Loucy (cell line): ENCODE data around the gene HCAR3.

Experiments used
- H2AFZ ChIP-seq: fragments of 200-600 bp; sonication (generic); 2 replicates; pipeline ENCODE4 v1.6.0; 2016; ENCODE audit warnings: antibody characterized with exemption, mild to moderate bottlenecking, low read length, moderate library complexity
- H3F3A ChIP-seq: fragments of 200-600 bp; 2 replicates; pipeline ENCODE4 v1.6.0; 2016; ENCODE audit warnings: antibody characterized with exemption, low read depth, mild to moderate bottlenecking
- H3K27me3 ChIP-seq: fragments of 200-600 bp; sonication (generic); 2 replicates; pipeline ENCODE4 v1.6.1; 2014; ENCODE audit warnings: low read length, mild to moderate bottlenecking; ENCODE audit not compliant: insufficient read depth, poor library complexity, severe bottlenecking
- H3K36me3 ChIP-seq: fragments of 200-600 bp; sonication (generic); 2 replicates; pipeline ENCODE4 v1.6.1; 2016; ENCODE audit warnings: low read length; ENCODE audit not compliant: insufficient read depth
- H3K4me1 ChIP-seq: fragments of 200-600 bp; sonication (generic); 2 replicates; pipeline ENCODE4 v1.5.1; 2014; ENCODE audit warnings: low read length, mild to moderate bottlenecking; ENCODE audit not compliant: insufficient read depth, poor library complexity, severe bottlenecking
- H3K4me2 ChIP-seq: fragments of 200-600 bp; sonication (generic); 2 replicates; pipeline ENCODE4 v1.6.0; 2014; ENCODE audit warnings: antibody characterized with exemption, low read length, low read depth, mild to moderate bottlenecking; ENCODE audit not compliant: poor library complexity, severe bottlenecking
- H3K4me3 ChIP-seq: fragments of 200-600 bp; sonication (generic); 2 replicates; pipeline ENCODE4 v1.5.1; 2014; ENCODE audit warnings: low read length, mild to moderate bottlenecking, mixed read lengths; ENCODE audit not compliant: poor library complexity, severe bottlenecking
- H3K79me2 ChIP-seq: fragments of 200-600 bp; sonication (generic); 2 replicates; pipeline ENCODE4 v1.6.1; 2014; ENCODE audit warnings: low read length; ENCODE audit not compliant: insufficient read depth
- H3K9ac ChIP-seq: fragments of 200-600 bp; sonication (generic); 2 replicates; pipeline ENCODE4 v1.6.0; 2014; ENCODE audit warnings: mild to moderate bottlenecking, low read depth, low read length, moderate library complexity; ENCODE audit not compliant: poor library complexity, severe bottlenecking
- H3K9me2 ChIP-seq: fragments of 200-600 bp; sonication (generic); replicated peaks from 2 replicates; pipeline ENCODE4 v1.6.1; 2016; ENCODE audit warnings: low read depth, low read length, mixed read lengths
- H3K9me3 ChIP-seq: fragments of 200-600 bp; sonication (generic); 2 replicates; pipeline ENCODE4 v1.6.1; 2014; ENCODE audit warnings: mild to moderate bottlenecking, antibody characterized with exemption, low read length, low read depth; ENCODE audit not compliant: insufficient read depth
- H4K20me1 ChIP-seq: fragments of 200-600 bp; sonication (generic); 2 replicates; pipeline ENCODE4 v1.6.0; 2014; ENCODE audit warnings: antibody characterized with exemption, low read length, mild to moderate bottlenecking; ENCODE audit not compliant: insufficient read depth, poor library complexity, severe bottlenecking
- EZH2phosphoT487 ChIP-seq: fragments of 200-600 bp; IDR thresholded peaks from 2 replicates; pipeline ENCODE4 v1.6.1; 2018; ENCODE audit warnings: antibody characterized with exemption, mild to moderate bottlenecking, moderate library complexity, borderline replicate concordance
- TF ChIP-seq, protein P1 (sequence below): fragments of 200-600 bp; sonication (generic); conservative IDR thresholded peaks from 2 replicates; pipeline ENCODE4 v1.5.1; 2014; ENCODE audit warnings: mild to moderate bottlenecking, antibody characterized with exemption, low read length

Gene HCAR3

GRCh38 chr12:122672515-122672914, 44.1 kb downstream of the HCAR3 start:
- no peaks in the 10 kb centered on the region for H3F3A ChIP-seq
- no peaks in the 10 kb centered on the region for H3K27me3 ChIP-seq
- H3K9me3 ChIP-seq: no peaks in the 10 kb centered on the region
- H3K4me1 ChIP-seq: no peaks in the 10 kb centered on the region
- no peaks in the 10 kb centered on the region for H4K20me1 ChIP-seq
- H2AFZ ChIP-seq: no peak overlapping the region
- no peaks in the 10 kb centered on the region for H3K79me2 ChIP-seq
- TF ChIP-seq, protein P1, sequence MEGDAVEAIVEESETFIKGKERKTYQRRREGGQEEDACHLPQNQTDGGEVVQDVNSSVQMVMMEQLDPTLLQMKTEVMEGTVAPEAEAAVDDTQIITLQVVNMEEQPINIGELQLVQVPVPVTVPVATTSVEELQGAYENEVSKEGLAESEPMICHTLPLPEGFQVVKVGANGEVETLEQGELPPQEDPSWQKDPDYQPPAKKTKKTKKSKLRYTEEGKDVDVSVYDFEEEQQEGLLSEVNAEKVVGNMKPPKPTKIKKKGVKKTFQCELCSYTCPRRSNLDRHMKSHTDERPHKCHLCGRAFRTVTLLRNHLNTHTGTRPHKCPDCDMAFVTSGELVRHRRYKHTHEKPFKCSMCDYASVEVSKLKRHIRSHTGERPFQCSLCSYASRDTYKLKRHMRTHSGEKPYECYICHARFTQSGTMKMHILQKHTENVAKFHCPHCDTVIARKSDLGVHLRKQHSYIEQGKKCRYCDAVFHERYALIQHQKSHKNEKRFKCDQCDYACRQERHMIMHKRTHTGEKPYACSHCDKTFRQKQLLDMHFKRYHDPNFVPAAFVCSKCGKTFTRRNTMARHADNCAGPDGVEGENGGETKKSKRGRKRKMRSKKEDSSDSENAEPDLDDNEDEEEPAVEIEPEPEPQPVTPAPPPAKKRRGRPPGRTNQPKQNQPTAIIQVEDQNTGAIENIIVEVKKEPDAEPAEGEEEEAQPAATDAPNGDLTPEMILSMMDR: no peak
- TF ChIP-seq EZH2phosphoT487: no peak
- no peak overlapping the region for H3K9ac ChIP-seq
- no peak overlapping the region for H3K4me2 ChIP-seq
- H3K36me3 ChIP-seq: no peaks in the 10 kb centered on the region
- no peaks in the 10 kb centered on the region for H3K9me2 ChIP-seq
- no peak overlapping the region for H3K4me3 ChIP-seq

DNA sequence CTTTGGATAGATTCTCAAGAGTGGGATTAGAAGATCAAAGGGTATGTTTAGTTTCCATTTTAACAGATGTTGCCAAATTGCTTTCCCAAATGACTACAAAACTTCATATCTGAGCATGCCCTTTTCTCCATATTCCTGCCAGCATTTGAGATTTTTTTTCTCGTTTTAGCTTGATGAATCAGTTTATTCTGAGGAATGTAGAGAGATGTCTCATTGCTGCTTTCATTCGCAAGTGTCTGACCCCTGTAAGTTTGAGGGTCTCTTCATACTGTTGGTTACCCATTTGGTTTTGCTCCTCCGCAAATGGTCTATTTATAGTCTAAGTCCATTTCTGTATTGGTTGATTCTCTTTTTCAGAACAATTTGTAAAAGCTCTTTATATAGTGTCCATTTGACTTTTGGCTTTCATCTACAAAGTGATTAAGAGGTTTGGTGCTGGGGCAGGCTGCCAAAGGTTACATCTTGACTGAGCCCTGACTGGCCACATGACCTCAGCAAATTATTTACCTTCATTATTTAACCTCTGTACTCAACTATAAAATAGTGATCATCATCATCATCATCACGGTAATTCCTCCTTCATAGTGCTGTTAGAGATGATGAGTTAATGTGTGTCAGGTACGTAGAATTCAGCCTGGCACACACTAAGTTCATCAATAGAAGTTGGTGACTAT, 47.1 kb downstream of the HCAR3 start:
- no peak overlapping the region for H2AFZ ChIP-seq
- no peaks in the 10 kb centered on the region for H3K9me2 ChIP-seq
- no peaks in the 10 kb centered on the region for H3K36me3 ChIP-seq

DNA sequence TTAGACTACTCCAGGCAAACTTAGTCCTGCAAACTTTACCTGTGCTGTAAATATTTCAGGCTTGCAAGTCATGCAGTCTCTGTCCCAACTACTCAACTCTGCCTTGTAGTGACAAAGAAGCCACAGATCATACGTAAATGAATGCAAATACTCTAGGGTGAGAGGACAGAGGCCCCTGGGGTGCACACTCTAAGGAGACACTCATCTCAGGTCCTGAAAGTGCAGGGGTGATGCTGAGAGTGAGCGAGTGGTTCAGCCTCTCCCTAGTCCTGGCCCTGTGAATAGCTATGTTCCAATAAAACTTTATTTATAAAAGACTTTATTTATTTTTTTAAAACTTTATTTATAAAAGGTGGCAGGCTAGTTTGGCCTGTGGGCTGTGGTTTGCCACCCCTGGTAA, 48.3 kb downstream of the HCAR3 start:
- Histone ChIP-seq H3K9ac (no peak overlapping the region), H3K9me3 (no peaks in the 10 kb centered on the region), H3K4me2 (no peak overlapping the region), H3K36me3 (no peaks in the 10 kb centered on the region), H3K4me1 (no peaks in the 10 kb centered on the region), H3K79me2 (no peaks in the 10 kb centered on the region), H3F3A (no peaks in the 10 kb centered on the region), H3K27me3 (no peaks in the 10 kb centered on the region), H4K20me1 (no peaks in the 10 kb centered on the region), H2AFZ (no peak overlapping the region), H3K4me3 (no peak overlapping the region), H3K9me2 (no peaks in the 10 kb centered on the region)
- TF ChIP-seq, protein P1: no peak
- no peak for TF ChIP-seq EZH2phosphoT487

More for the DNA sequence above, 47.1 kb downstream of the HCAR3 start:
- H3F3A ChIP-seq: no peaks in the 10 kb centered on the region
- H3K4me3 ChIP-seq: no peak overlapping the region
- no peaks in the 10 kb centered on the region for H3K4me1 ChIP-seq
- no peak overlapping the region for H3K9ac ChIP-seq
- no peak overlapping the region for H3K4me2 ChIP-seq
- no peaks in the 10 kb centered on the region for H3K27me3 ChIP-seq
- no peaks in the 10 kb centered on the region for H3K9me3 ChIP-seq
- no peaks in the 10 kb centered on the region for H3K79me2 ChIP-seq
- TF ChIP-seq, protein P1: no peak
- TF ChIP-seq EZH2phosphoT487: no peak
- H4K20me1 ChIP-seq: no peaks in the 10 kb centered on the region
